Measurements from ENCODE around the gene ZNF761.
"Not testable (repeated sequence)": the region's sequence is repeated elsewhere in the genome, so short reads cannot be mapped to it uniquely, and the experiment has no call there.

The ZNF761 gene

DNA sequence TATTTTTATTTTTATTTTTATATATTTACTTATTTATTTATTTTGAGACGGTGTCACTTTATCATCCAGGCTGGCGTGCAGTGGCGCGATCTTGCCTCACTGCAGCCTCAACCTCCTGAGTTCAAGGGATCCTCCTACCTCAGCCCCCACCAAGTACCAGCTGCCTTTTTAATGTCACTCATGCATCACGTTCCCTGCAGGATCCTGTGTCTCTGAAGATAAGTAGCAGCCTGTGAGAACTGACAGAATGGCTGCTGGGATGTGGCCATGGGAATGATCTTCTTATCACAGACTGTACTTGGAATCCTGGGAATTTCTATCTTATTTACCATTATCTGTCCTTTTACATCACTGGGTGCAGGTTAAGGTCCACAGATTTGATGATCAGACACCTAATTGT is 9.2 kb upstream of the ZNF761 start:
- Histone ChIP-seq H2BK12ac (ENCODE audit: low read length) (no peak overlapping the region), H3K27ac (ENCODE audit: low read depth, low read length) (no peak overlapping the region), H3K4ac (ENCODE audit: low read depth, low read length) (no peak overlapping the region), H2AFZ (ENCODE audit: insufficient read depth, low read length, poor library complexity) (no peak overlapping the region), H3K9me3 (ENCODE audit: insufficient read depth, low read depth, low read length) (no peaks in the 10 kb centered on the region), H2BK5ac (ENCODE audit: low read depth, low read length, poor library complexity) (no peak overlapping the region), H2AK5ac (ENCODE audit: low read length) (no peak overlapping the region), H3K14ac (ENCODE audit: low read length) (peak overlapping the region; percentile 59), H3K79me1 (ENCODE audit: low read length) (no peaks in the 10 kb centered on the region), H4K12ac (ENCODE audit: low read depth, low read length) (no peak overlapping the region), H3K79me2 (ENCODE audit: control insufficient read depth, insufficient read depth, low read length, poor library complexity) (no peaks in the 10 kb centered on the region), H3K18ac (ENCODE audit: low read length) (no peak overlapping the region), H3K36me3 (ENCODE audit: control insufficient read depth in 1 of 2, insufficient read depth in 2 of 2, low read length in 2 of 2) (peaks cover 2 to 4% of the 10 kb centered on the region in 2 experiments), H3K4me2 (ENCODE audit: low read length) (no peak overlapping the region), H4K8ac (ENCODE audit: low read depth, low read length) (peak overlapping the region; percentile 34), H3K4me3 (ENCODE audit: low read depth, low read length) (no peak overlapping the region), H2BK120ac (ENCODE audit: insufficient read depth, low read length, poor library complexity) (no peak overlapping the region), H3K4me1 (ENCODE audit: control insufficient read depth in 1 of 2, insufficient read depth in 2 of 2, low read length in 2 of 2) (peaks cover 4 to 8% of the 10 kb centered on the region in 2 experiments), H3K9ac (ENCODE audit: low read length) (no peak overlapping the region), H3K27me3 (ENCODE audit: insufficient read depth, low read length) (no peaks in the 10 kb centered on the region), H3K23ac (ENCODE audit: low read length) (no peak overlapping the region), H4K91ac (ENCODE audit: low read depth, low read length) (peak overlapping the region; percentile 55)
- peak; percentile 33 to 62 for DNase-seq
- WGBS (ENCODE audit: extremely low coverage, insufficient coverage, insufficient read length): no CpG with 5 or more reads among the region's 5 CpGs

DNA sequence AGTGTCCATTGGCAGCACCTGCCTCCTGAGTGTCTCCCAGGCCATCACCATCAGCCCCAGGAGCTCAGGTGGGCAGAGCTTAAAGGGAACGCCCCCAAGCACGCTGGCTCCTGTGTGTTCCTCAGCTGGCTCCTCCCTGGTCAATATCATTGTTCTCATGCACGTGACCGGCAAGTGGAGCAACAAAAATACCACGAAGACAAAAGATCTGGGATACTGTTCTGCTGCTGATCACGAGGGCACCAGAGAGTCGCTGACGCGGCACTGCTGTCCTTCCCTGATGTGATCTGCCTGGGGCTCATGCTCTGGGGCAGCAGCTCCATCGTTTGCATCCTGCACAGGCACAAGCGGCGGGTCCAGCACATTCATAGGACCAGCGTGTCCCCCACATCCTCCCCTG is 8.7 kb upstream of the ZNF761 start:
- H2BK120ac ChIP-seq (ENCODE audit: insufficient read depth, low read length, poor library complexity); H3K4me1 ChIP-seq (ENCODE audit: control insufficient read depth in 1 of 2, insufficient read depth in 2 of 2, low read length in 2 of 2): not testable (repeated sequence)
- WGBS (ENCODE audit: extremely low coverage, insufficient coverage, insufficient read length): no CpG with 5 or more reads among the region's 13 CpGs

DNA sequence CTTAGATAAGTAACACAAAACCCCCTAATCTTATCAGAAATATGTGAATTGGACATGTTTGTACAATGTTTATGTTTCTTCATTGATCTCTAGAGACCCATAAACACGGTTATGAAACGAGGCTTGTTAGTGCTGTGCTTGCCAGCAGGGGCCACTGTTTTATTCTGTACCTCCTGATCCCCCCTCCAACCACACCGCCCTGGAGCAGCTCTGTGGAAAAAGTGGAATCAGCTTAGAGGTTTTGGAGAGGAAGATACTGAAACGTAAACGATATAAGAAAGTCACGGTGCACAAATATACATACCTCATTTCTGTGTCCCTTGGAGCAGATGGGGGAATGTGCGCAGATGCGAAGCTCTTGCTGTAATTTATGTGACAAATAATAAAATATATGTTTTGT is 8.1 kb upstream of the ZNF761 start:
- DNase-seq: peak in 1 of 2 donors; percentile 27
- H3K4me1 ChIP-seq (ENCODE audit: control insufficient read depth in 1 of 2, insufficient read depth in 2 of 2, low read length in 2 of 2); H3K4ac ChIP-seq (ENCODE audit: low read depth, low read length); H2AK5ac ChIP-seq (ENCODE audit: low read length); H3K9ac ChIP-seq (ENCODE audit: low read length); H3K27me3 ChIP-seq (ENCODE audit: insufficient read depth, low read length); H3K36me3 ChIP-seq (ENCODE audit: control insufficient read depth in 1 of 2, insufficient read depth in 2 of 2, low read length in 2 of 2); H2AFZ ChIP-seq (ENCODE audit: insufficient read depth, low read length, poor library complexity); H3K9me3 ChIP-seq (ENCODE audit: insufficient read depth, low read depth, low read length); H4K8ac ChIP-seq (ENCODE audit: low read depth, low read length); H3K14ac ChIP-seq (ENCODE audit: low read length); H4K91ac ChIP-seq (ENCODE audit: low read depth, low read length); H3K27ac ChIP-seq (ENCODE audit: low read depth, low read length); H2BK5ac ChIP-seq (ENCODE audit: low read depth, low read length, poor library complexity); H3K79me1 ChIP-seq (ENCODE audit: low read length); H2BK12ac ChIP-seq (ENCODE audit: low read length); H3K18ac ChIP-seq (ENCODE audit: low read length); H3K23ac ChIP-seq (ENCODE audit: low read length); H2BK120ac ChIP-seq (ENCODE audit: insufficient read depth, low read length, poor library complexity); H3K79me2 ChIP-seq (ENCODE audit: control insufficient read depth, insufficient read depth, low read length, poor library complexity); H3K4me3 ChIP-seq (ENCODE audit: low read depth, low read length); H3K4me2 ChIP-seq (ENCODE audit: low read length); H4K12ac ChIP-seq (ENCODE audit: low read depth, low read length): not testable (repeated sequence)
- WGBS (ENCODE audit: extremely low coverage, insufficient coverage, insufficient read length): no CpG with 5 or more reads among the region's 8 CpGs

More for the DNA sequence above, 8.7 kb upstream of the ZNF761 start:
- H3K9ac ChIP-seq (ENCODE audit: low read length); H3K4ac ChIP-seq (ENCODE audit: low read depth, low read length); H4K91ac ChIP-seq (ENCODE audit: low read depth, low read length); H3K9me3 ChIP-seq (ENCODE audit: insufficient read depth, low read depth, low read length); H3K27ac ChIP-seq (ENCODE audit: low read depth, low read length); H3K27me3 ChIP-seq (ENCODE audit: insufficient read depth, low read length); H3K79me1 ChIP-seq (ENCODE audit: low read length); H4K12ac ChIP-seq (ENCODE audit: low read depth, low read length); H3K36me3 ChIP-seq (ENCODE audit: control insufficient read depth in 1 of 2, insufficient read depth in 2 of 2, low read length in 2 of 2); H3K18ac ChIP-seq (ENCODE audit: low read length); H3K23ac ChIP-seq (ENCODE audit: low read length); H2BK12ac ChIP-seq (ENCODE audit: low read length); H3K4me2 ChIP-seq (ENCODE audit: low read length); H3K79me2 ChIP-seq (ENCODE audit: control insufficient read depth, insufficient read depth, low read length, poor library complexity); H2BK5ac ChIP-seq (ENCODE audit: low read depth, low read length, poor library complexity); H3K4me3 ChIP-seq (ENCODE audit: low read depth, low read length); H3K14ac ChIP-seq (ENCODE audit: low read length); H2AK5ac ChIP-seq (ENCODE audit: low read length); H2AFZ ChIP-seq (ENCODE audit: insufficient read depth, low read length, poor library complexity); H4K8ac ChIP-seq (ENCODE audit: low read depth, low read length): not testable (repeated sequence)
- DNase-seq: peak in 1 of 2 donors; percentile 62

DNA sequence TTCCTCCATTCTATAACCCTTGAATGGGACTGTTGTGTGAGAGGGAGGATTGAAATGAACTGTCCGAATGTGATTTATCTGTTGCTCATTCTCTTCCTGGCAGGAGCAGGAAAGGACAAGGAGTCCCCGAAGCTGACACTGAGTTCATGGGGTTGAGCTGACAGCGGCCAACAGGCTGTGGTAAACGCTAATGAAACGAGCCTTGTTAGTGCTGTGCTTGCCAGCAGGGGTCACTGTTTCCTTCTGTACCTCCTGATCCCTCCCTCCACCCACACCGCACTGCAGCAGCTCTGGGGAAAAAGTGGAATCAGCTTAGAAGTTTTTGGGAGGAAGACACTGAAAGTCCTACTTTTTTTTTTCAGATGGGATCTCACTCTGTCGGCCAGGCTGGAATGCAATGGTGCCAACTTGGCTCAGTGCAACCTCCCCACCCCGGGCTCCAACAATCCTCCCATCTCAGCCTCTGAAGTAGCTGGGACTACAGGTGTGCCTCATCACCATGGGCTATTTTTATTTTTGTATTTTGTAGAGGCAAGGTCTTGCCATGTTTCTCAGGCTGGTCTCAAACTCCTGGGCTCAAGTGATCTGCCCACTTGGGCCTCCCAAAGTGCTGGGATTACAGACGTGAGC is 6.7 kb upstream of the ZNF761 start:
- Histone ChIP-seq H2BK5ac (ENCODE audit: low read depth, low read length, poor library complexity) (no peak overlapping the region), H3K18ac (ENCODE audit: low read length) (no peak overlapping the region), H2AK5ac (ENCODE audit: low read length) (no peak overlapping the region), H3K14ac (ENCODE audit: low read length) (no peak overlapping the region), H4K91ac (ENCODE audit: low read depth, low read length) (no peak overlapping the region), H3K79me1 (ENCODE audit: low read length) (no peaks in the 10 kb centered on the region), H3K4me2 (ENCODE audit: low read length) (no peak overlapping the region), H2AFZ (ENCODE audit: insufficient read depth, low read length, poor library complexity) (no peak overlapping the region), H3K9ac (ENCODE audit: low read length) (no peak overlapping the region), H4K12ac (ENCODE audit: low read depth, low read length) (no peak overlapping the region), H3K23ac (ENCODE audit: low read length) (no peak overlapping the region), H2BK120ac (ENCODE audit: insufficient read depth, low read length, poor library complexity) (no peak overlapping the region), H2BK12ac (ENCODE audit: low read length) (no peak overlapping the region), H3K4me3 (ENCODE audit: low read depth, low read length) (no peak overlapping the region), H4K8ac (ENCODE audit: low read depth, low read length) (no peak overlapping the region), H3K27ac (ENCODE audit: low read depth, low read length) (no peak overlapping the region), H3K4ac (ENCODE audit: low read depth, low read length) (no peak overlapping the region), H3K27me3 (ENCODE audit: insufficient read depth, low read length) (no peaks in the 10 kb centered on the region), H3K36me3 (ENCODE audit: control insufficient read depth in 1 of 2, insufficient read depth in 2 of 2, low read length in 2 of 2) (peaks cover 4% of the 10 kb centered on the region in 2 experiments), H3K79me2 (ENCODE audit: control insufficient read depth, insufficient read depth, low read length, poor library complexity) (no peaks in the 10 kb centered on the region), H3K4me1 (ENCODE audit: control insufficient read depth in 1 of 2, insufficient read depth in 2 of 2, low read length in 2 of 2) (peaks cover 3 to 8% of the 10 kb centered on the region in 2 experiments), H3K9me3 (ENCODE audit: insufficient read depth, low read depth, low read length) (no peaks in the 10 kb centered on the region)
- DNase-seq: peak; percentile 73 to 86
- no CpG with 5 or more reads among the region's 9 CpGs for WGBS (ENCODE audit: extremely low coverage, insufficient coverage, insufficient read length)

Measured in trophoblast cell (in vitro differentiated cells and primary cell).